OCI-LY3 (cell line): ENCODE results near the gene KLHL34.

ENCODE experiments used
- EZH2phosphoT487 ChIP-seq: fragments of 200-600 bp; shearing (Covaris generic); IDR thresholded peaks from 2 replicates; pipeline ENCODE4 v1.6.1; 2018; ENCODE audit warnings: antibody characterized with exemption, mixed run types, low read depth
- TF ChIP-seq, protein P1 (sequence below): fragments of 200-600, 300-600 bp; sonication (generic); IDR thresholded peaks from 2 replicates; pipeline ENCODE4 v1.5.1; 2014; ENCODE audit warnings: antibody characterized with exemption, low read length, low read depth

DNA sequence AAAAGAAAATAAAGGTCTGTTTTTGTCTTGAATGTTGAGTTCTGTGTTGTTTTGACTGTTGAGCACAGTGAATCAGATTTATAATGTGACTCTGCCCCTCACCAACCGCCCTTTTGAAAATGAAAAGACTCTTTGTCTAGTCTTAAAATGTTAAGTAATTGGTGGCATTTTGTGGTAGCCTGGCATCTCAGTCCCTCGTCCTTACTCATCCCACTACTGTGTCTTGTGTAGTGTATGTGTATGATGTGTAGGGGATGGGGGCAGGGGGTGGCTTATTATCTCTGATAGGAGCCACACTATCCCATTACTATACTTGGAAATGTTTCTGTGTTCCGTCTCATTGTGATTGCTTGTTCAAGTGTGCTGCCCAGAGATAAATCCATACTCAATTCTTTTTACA is 12.2 kb downstream of the KLHL34 start:
- TF ChIP-seq, protein P1, sequence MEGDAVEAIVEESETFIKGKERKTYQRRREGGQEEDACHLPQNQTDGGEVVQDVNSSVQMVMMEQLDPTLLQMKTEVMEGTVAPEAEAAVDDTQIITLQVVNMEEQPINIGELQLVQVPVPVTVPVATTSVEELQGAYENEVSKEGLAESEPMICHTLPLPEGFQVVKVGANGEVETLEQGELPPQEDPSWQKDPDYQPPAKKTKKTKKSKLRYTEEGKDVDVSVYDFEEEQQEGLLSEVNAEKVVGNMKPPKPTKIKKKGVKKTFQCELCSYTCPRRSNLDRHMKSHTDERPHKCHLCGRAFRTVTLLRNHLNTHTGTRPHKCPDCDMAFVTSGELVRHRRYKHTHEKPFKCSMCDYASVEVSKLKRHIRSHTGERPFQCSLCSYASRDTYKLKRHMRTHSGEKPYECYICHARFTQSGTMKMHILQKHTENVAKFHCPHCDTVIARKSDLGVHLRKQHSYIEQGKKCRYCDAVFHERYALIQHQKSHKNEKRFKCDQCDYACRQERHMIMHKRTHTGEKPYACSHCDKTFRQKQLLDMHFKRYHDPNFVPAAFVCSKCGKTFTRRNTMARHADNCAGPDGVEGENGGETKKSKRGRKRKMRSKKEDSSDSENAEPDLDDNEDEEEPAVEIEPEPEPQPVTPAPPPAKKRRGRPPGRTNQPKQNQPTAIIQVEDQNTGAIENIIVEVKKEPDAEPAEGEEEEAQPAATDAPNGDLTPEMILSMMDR = no peak
- no peak for TF ChIP-seq EZH2phosphoT487
